Muscle layer of colon (tissue), 2 donors: Measurements from ENCODE around the gene KLHDC1.

Source experiments
- H3K27ac ChIP-seq: one replicate; pipeline ENCODE4 v1.7.0; 2013; ENCODE audit warnings: low read depth, mild to moderate bottlenecking, low read length, moderate library complexity
- H3K27me3 ChIP-seq, 2 donors: one replicate each; pipeline ENCODE4 v1.7.0; 2013; ENCODE audit warnings: low read length in 2 of 2, mild to moderate bottlenecking in 2 of 2; ENCODE audit not compliant: insufficient read depth in 2 of 2, control insufficient read depth in 1 of 2
- H3K36me3 ChIP-seq: one replicate; pipeline ENCODE4 v1.7.0; 2013; ENCODE audit warnings: mild to moderate bottlenecking, low read length; ENCODE audit not compliant: insufficient read depth
- H3K4me1 ChIP-seq: one replicate; pipeline ENCODE4 v1.7.0; 2013; ENCODE audit warnings: mild to moderate bottlenecking, low read length; ENCODE audit not compliant: insufficient read depth
- H3K4me3 ChIP-seq, 2 donors: one replicate each; pipeline ENCODE4 v1.7.0; 2013; ENCODE audit warnings: low read length in 2 of 2, low read depth in 1 of 2, mild to moderate bottlenecking in 1 of 2, moderate library complexity in 1 of 2
- H3K9ac ChIP-seq: one replicate; pipeline ENCODE4 v1.7.0; 2013; ENCODE audit warnings: low read length
- H3K9me3 ChIP-seq: one replicate; pipeline ENCODE4 v1.7.0; 2013; ENCODE audit warnings: mild to moderate bottlenecking, low read length
- donor health status: abdominal sarcoma.
- donor health status: Adenocarcinoma of cecum.

The KLHDC1 gene

GRCh38 chr14:49792618-49793017, 99.7 kb downstream of the KLHDC1 start:
- no peak overlapping the region for H3K9ac ChIP-seq
- peaks cover 56% of the 10 kb centered on the region for H3K36me3 ChIP-seq
- no peaks in the 10 kb centered on the region for H3K27me3 ChIP-seq
- no peak overlapping the region for H3K27ac ChIP-seq
- H3K9me3 ChIP-seq: no peaks in the 10 kb centered on the region
- no peaks in the 10 kb centered on the region for H3K4me1 ChIP-seq
- H3K4me3 ChIP-seq: no peak overlapping the region

DNA sequence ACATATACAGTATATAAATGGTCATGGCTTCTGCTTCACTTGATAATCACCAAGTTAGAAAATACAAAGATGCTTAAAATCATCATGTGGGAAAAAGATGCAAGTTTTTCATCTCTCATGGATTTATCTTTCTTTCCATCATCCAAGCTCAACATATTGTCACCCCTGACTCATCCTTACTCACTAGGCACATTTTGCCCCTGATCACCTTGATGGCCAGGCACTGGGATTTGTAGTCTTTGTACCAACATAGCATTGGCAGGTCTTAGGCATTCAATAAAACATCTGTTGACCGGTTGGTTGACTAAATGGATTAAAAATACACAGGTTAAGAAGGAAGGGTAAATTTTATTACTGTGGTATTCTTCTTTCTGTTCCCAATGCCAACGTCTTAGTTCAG, 103.1 kb downstream of the KLHDC1 start:
- Histone ChIP-seq H3K36me3 (peaks cover 61% of the 10 kb centered on the region), H3K27ac (no peak overlapping the region), H3K27me3 (no peaks in the 10 kb centered on the region), H3K9ac (no peak overlapping the region), H3K4me3 (no peak overlapping the region), H3K9me3 (no peaks in the 10 kb centered on the region), H3K4me1 (no peaks in the 10 kb centered on the region)
